Neural cell (in vitro differentiated cells): ENCODE measurements around the gene RBM3. TPM values are rescaled to one million over a fixed set of nuclear protein-coding genes. Genes with fewer than 3 reads are reported as not detected.

Source experiments
- H2AFZ ChIP-seq: fragments of 200-600, 300-800 bp; sonication (generic), shearing (Covaris generic); 2 replicates; pipeline ENCODE4 v1.6.0; 2014; ENCODE audit warnings: low read depth, mild to moderate bottlenecking, antibody characterized with exemption, low read length, moderate library complexity
- H3F3A ChIP-seq: fragments of 200-600 bp; shearing (Covaris generic); 2 replicates; pipeline ENCODE4 v1.6.1; 2016; ENCODE audit warnings: mild to moderate bottlenecking, moderate library complexity, mixed read lengths, antibody characterized with exemption, low read length; ENCODE audit not compliant: insufficient read depth, poor library complexity, severe bottlenecking
- H3K27ac ChIP-seq: fragments of 200-600, 300-800 bp; sonication (generic), shearing (Covaris generic); 2 replicates; pipeline ENCODE4 v1.5.1; 2014; ENCODE audit warnings: mild to moderate bottlenecking, low read length, moderate library complexity
- H3K27me3 ChIP-seq: fragments of 300-800, 200-600 bp; sonication (generic), shearing (Covaris generic); 2 replicates; pipeline ENCODE4 v1.6.0; 2014; ENCODE audit warnings: mild to moderate bottlenecking, low read depth, low read length, moderate library complexity; ENCODE audit not compliant: insufficient read depth
- H3K36me3 ChIP-seq: fragments of 300-800, 200-600 bp; sonication (generic), shearing (Covaris generic); 2 replicates; pipeline ENCODE4 v1.5.1; 2014; ENCODE audit warnings: mild to moderate bottlenecking, antibody characterized with exemption, low read length, moderate library complexity; ENCODE audit not compliant: insufficient read depth
- H3K4me2 ChIP-seq: fragments of 300-800, 200-600 bp; sonication (generic), shearing (Covaris generic); 2 replicates; pipeline ENCODE4 v1.6.0; 2014; ENCODE audit warnings: mild to moderate bottlenecking, low read length
- H3K4me3 ChIP-seq: fragments of 300-800, 200-600 bp; sonication (generic), shearing (Covaris generic); 2 replicates; pipeline ENCODE4 v1.5.1; 2014; ENCODE audit warnings: mild to moderate bottlenecking, low read length, moderate library complexity
- H3K79me2 ChIP-seq: fragments of 200-600 bp; shearing (Covaris generic); replicated peaks from 2 replicates; pipeline ENCODE4 v1.6.0; 2014; ENCODE audit warnings: mild to moderate bottlenecking, low read length, moderate library complexity; ENCODE audit not compliant: insufficient read depth
- H3K9ac ChIP-seq: fragments of 300-800, 200-600 bp; sonication (generic), shearing (Covaris generic); 2 replicates; pipeline ENCODE4 v1.6.1; 2016; ENCODE audit warnings: mild to moderate bottlenecking, low read length, mixed read lengths
- H3K9me2 ChIP-seq: fragments of 200-600 bp; shearing (Covaris generic); 2 replicates; pipeline ENCODE4 v1.6.1; 2016; ENCODE audit warnings: mild to moderate bottlenecking, low read length, mixed read lengths; ENCODE audit not compliant: insufficient read depth
- H3K9me3 ChIP-seq: fragments of 200-600, 300-800 bp; sonication (generic), shearing (Covaris generic); 2 replicates; pipeline ENCODE4 v1.6.1; 2016; ENCODE audit warnings: mild to moderate bottlenecking, mixed run types, low read length, moderate library complexity, mixed read lengths
- H4K20me1 ChIP-seq: fragments of 200-600 bp; shearing (Covaris generic); 2 replicates; pipeline ENCODE4 v1.6.1; 2016; ENCODE audit warnings: mild to moderate bottlenecking, mixed run types; ENCODE audit not compliant: insufficient read depth
- CTCF ChIP-seq: fragments of 450-650 bp; IDR thresholded peaks from 2 replicates; pipeline ENCODE4 v1.5.1; 2014; ENCODE audit warnings: antibody characterized with exemption, mild to moderate bottlenecking, moderate library complexity; ENCODE audit not compliant: poor library complexity, severe bottlenecking
- EP300 ChIP-seq: fragments of 450-650 bp; conservative IDR thresholded peaks from 2 replicates; pipeline ENCODE4 v1.6.1; 2014; ENCODE audit warnings: antibody characterized with exemption, mild to moderate bottlenecking, moderate library complexity; ENCODE audit not compliant: poor library complexity, severe bottlenecking
- EZH2 ChIP-seq: fragments of 200-600, 300-800 bp; shearing (Covaris generic), sonication (generic); IDR thresholded peaks from 2 replicates; pipeline ENCODE4 v1.6.1; 2014; ENCODE audit warnings: antibody characterized with exemption, low read length, borderline replicate concordance, mild to moderate bottlenecking; ENCODE audit not compliant: insufficient read depth, poor library complexity, severe bottlenecking
- MXI1 ChIP-seq: fragments of 450-650 bp; conservative IDR thresholded peaks from 2 replicates; pipeline ENCODE4 v1.6.1; 2014; ENCODE audit warnings: antibody characterized with exemption, mild to moderate bottlenecking; ENCODE audit not compliant: poor library complexity, severe bottlenecking
- POLR2AphosphoS5 ChIP-seq: IDR thresholded peaks from 2 replicates; pipeline ENCODE4 v1.6.1; 2012
- RAD21 ChIP-seq: fragments of 450-650 bp; conservative IDR thresholded peaks from 2 replicates; pipeline ENCODE4 v1.6.1; 2014; ENCODE audit warnings: antibody characterized with exemption, mild to moderate bottlenecking, moderate library complexity
- REST ChIP-seq: IDR thresholded peaks from 2 replicates; pipeline ENCODE4 v1.6.1; 2012; ENCODE audit warnings: borderline replicate concordance
- SMC3 ChIP-seq: fragments of 450-650 bp; conservative IDR thresholded peaks from 2 replicates; pipeline ENCODE4 v1.6.1; 2014; ENCODE audit warnings: antibody characterized with exemption, mild to moderate bottlenecking, moderate library complexity; ENCODE audit not compliant: poor library complexity
- TAF1 ChIP-seq: IDR thresholded peaks from 2 replicates; pipeline ENCODE4 v1.6.1; 2012; ENCODE audit warnings: low read depth
- polyA plus RNA-seq: library from polyadenylated mRNA; depleted of rRNA; stranded (reverse); fragments of >200 nt; gene quantifications from 2 replicates; pipeline ENCODE4 v1.2.3, GENCODE V29; 2014

RBM3 gene
- polyA plus RNA-seq, 1 donor from 2014 or later: 378 TPM

- Histone ChIP-seq H3K36me3 (no peaks in the 10 kb centered on the region), H3K27ac (no peak overlapping the region), H3K27me3 (no peaks in the 10 kb centered on the region), H2AFZ (no peak overlapping the region), H3K4me3 (no peak overlapping the region), H3K9ac (no peak overlapping the region), H3K4me2 (no peak overlapping the region), H3K9me3 (no peaks in the 10 kb centered on the region), H3K79me2 (no peaks in the 10 kb centered on the region), H4K20me1 (no peaks in the 10 kb centered on the region), H3K9me2 (no peaks in the 10 kb centered on the region), H3F3A (no peaks in the 10 kb centered on the region)
- TF ChIP-seq POLR2AphosphoS5 (no peak), EZH2 (no peak), CTCF (no peak), SMC3 (no peak), TAF1 (no peak), MXI1 (no peak), EP300 (no peak), RAD21 (no peak), REST (no peak)
Measured at GRCh38 chrX:48532161-48532560, 42.1 kb upstream of the RBM3 start.

- Histone ChIP-seq H4K20me1 (no peaks in the 10 kb centered on the region), H3F3A (no peaks in the 10 kb centered on the region), H3K27me3 (no peaks in the 10 kb centered on the region), H3K4me3 (no peak overlapping the region), H2AFZ (no peak overlapping the region), H3K4me2 (no peak overlapping the region), H3K9ac (no peak overlapping the region), H3K9me2 (no peaks in the 10 kb centered on the region), H3K36me3 (no peaks in the 10 kb centered on the region), H3K27ac (no peak overlapping the region), H3K9me3 (no peaks in the 10 kb centered on the region), H3K79me2 (no peaks in the 10 kb centered on the region)
- no peak for TF ChIP-seq TAF1
- no peak for TF ChIP-seq POLR2AphosphoS5
- TF ChIP-seq CTCF: no peak
- TF ChIP-seq REST: no peak
- TF ChIP-seq MXI1: no peak
- TF ChIP-seq EZH2: no peak
- TF ChIP-seq RAD21: no peak
- no peak for TF ChIP-seq SMC3
- TF ChIP-seq EP300: no peak
Measured at GRCh38 chrX:48533165-48533564, 41.1 kb upstream of the RBM3 start.
